Body of pancreas (tissue), 4 donors: Measurements from ENCODE around the gene PLXDC2. TPM values are rescaled to one million over a fixed set of nuclear protein-coding genes. Genes with fewer than 3 reads are reported as not detected.

Experiments used
- ATAC-seq: fragments of 150-250 bp; one replicate; pipeline ENCODE4 v1.9.1; 2016
- DNase-seq, 4 donors: peaks; one replicate each; pipeline ENCODE4 v3.0.0-alpha.2; 2019
- H3K27ac ChIP-seq, 4 donors: fragments of 200-600 bp; sonication (generic); 1 replicate in 3 of 4; 2 replicates in 1 of 4; pipeline versions ENCODE4 v1.5.1 to v1.6.1; 2016 to 2019; ENCODE audit warnings: mild to moderate bottlenecking in 1 of 4, mixed read lengths in 1 of 4, moderate library complexity in 1 of 4
- H3K27me3 ChIP-seq, 2 donors: fragments of 200-600 bp; sonication (generic); one replicate each; pipeline ENCODE4 v1.6.0; 2016; ENCODE audit warnings: mild to moderate bottlenecking in 1 of 2
- H3K36me3 ChIP-seq, 2 donors: fragments of 200-600 bp; sonication (generic); replicated peaks in 1 of 2; 2 replicates each; pipeline ENCODE4 v1.5.1; 2016; ENCODE audit warnings: low read depth in 2 of 2; ENCODE audit not compliant: insufficient read depth in 1 of 2
- H3K4me1 ChIP-seq: fragments of 200-600 bp; sonication (generic); one replicate; pipeline ENCODE4 v1.6.0; 2016
- H3K4me3 ChIP-seq, 2 donors: fragments of 200-600 bp; sonication (generic); 1 replicate in 1 of 2; 2 replicates in 1 of 2; pipeline ENCODE4 v1.5.1; 2016 to 2019
- H3K9me3 ChIP-seq, 3 donors: fragments of 200-600 bp; sonication (generic); 1 replicate in 2 of 3; 2 replicates in 1 of 3; pipeline ENCODE4 v1.5.1; 2016
- POLR2A ChIP-seq, 3 donors: fragments of 450-650 bp; IDR thresholded peaks; one replicate each; pipeline ENCODE4 v1.6.1; 2016; ENCODE audit warnings: antibody characterized with exemption in 3 of 3, mild to moderate bottlenecking in 2 of 3
- WGBS, 2 donors: methylation state at CpG; one replicate each; pipeline ENCODE4 v1.1.5; 2017; 5-methylcytosine and 5-hydroxymethylcytosine counted together
- intact Hi-C: fragments of 100-400 bp; cut with DNase I; formaldehyde crosslinking; loops from one replicate; pipeline ENCODE4 v1.15.1; 2023
- total RNA-seq, 2 donors: library from RNA; depleted of rRNA; stranded (reverse); fragments of >200 nt; gene quantifications; one replicate each; pipeline ENCODE4 v1.1.0, GENCODE V29; 2016
- TF ChIP-seq, protein P1 (sequence below), 7 experiments: fragments of 450-650 bp in 4 of 7; fragments of 200-600 bp in 3 of 7; sonication (generic) in 3 of 7; IDR thresholded peaks; one replicate each; pipeline ENCODE4 v1.5.1; 2016 to 2019; ENCODE audit warnings: antibody characterized with exemption in 7 of 7

PLXDC2 gene
- total RNA-seq, 2 donors from 2014 or later, result 8.2 to 13.5 TPM

DNA sequence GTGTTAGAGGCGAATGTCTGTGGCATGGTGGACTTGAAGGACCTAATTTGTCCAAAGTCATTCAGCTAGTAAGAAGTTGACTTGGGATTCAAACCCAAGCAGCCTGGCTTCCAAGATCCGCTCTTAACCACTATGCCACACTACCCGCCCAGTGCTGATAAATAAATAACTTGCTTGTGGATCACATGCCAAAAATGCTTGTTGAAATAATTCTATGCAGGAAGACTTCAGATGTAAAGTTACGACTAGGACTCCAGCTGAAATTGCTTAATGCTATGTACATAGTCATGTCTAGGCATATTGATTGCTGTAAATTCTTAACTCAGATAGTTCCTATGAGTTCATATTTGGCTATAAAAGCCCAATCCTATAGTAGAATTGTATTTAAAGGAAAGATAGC is 76.0 kb downstream of the PLXDC2 start:
- Histone ChIP-seq H3K27me3 (no peaks in the 10 kb centered on the region), H3K27ac (no peak overlapping the region), H3K9me3 (no peaks in the 10 kb centered on the region), H3K36me3 (no peaks in the 10 kb centered on the region), H3K4me3 (no peak overlapping the region), H3K4me1 (no peaks in the 10 kb centered on the region)
- intact Hi-C loops, result no loop called here
- TF ChIP-seq POLR2A (IDR thresholded peaks at IDR 0.05), result no peak
- TF ChIP-seq, protein P1, sequence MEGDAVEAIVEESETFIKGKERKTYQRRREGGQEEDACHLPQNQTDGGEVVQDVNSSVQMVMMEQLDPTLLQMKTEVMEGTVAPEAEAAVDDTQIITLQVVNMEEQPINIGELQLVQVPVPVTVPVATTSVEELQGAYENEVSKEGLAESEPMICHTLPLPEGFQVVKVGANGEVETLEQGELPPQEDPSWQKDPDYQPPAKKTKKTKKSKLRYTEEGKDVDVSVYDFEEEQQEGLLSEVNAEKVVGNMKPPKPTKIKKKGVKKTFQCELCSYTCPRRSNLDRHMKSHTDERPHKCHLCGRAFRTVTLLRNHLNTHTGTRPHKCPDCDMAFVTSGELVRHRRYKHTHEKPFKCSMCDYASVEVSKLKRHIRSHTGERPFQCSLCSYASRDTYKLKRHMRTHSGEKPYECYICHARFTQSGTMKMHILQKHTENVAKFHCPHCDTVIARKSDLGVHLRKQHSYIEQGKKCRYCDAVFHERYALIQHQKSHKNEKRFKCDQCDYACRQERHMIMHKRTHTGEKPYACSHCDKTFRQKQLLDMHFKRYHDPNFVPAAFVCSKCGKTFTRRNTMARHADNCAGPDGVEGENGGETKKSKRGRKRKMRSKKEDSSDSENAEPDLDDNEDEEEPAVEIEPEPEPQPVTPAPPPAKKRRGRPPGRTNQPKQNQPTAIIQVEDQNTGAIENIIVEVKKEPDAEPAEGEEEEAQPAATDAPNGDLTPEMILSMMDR (IDR thresholded peaks at IDR 0.05), result no peak
- DNase-seq (no peak), ATAC-seq (no peak)
- 45 to 52% methylated on average over 4 of the region's 4 CpGs for WGBS, 2 donors

DNA sequence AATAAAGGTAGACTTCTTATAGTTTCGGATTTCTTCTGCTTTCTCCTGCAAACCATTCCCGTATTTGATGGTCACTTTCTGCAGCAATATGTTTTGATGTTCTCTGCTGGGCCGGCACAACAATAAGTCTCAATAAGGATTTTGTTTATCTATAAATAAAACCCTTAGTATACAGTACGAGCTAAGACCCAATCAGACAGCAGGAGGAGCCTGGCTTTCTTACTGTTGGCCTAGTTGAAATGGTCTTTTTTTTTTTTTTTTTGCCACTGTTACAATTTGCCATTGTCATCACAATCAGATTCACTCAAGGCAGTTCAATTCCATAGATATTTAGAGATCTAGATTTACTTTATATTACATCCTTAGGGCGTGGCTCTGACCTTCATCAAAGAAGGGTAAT is 76.4 kb downstream of the PLXDC2 start:
- DNase-seq, result no peak
- Histone ChIP-seq H3K4me3 (no peak overlapping the region), H3K4me1 (no peaks in the 10 kb centered on the region), H3K27ac (no peak overlapping the region), H3K36me3 (no peaks in the 10 kb centered on the region), H3K27me3 (no peaks in the 10 kb centered on the region), H3K9me3 (no peaks in the 10 kb centered on the region)
- WGBS, 2 donors, result 47 to 50% methylated on average over 5 of the region's 5 CpGs
- TF ChIP-seq, protein P1 (IDR thresholded peaks at IDR 0.05), result no peak
- TF ChIP-seq POLR2A (IDR thresholded peaks at IDR 0.05), result no peak
- ATAC-seq, result no peak
- intact Hi-C loops, result no loop called here

DNA sequence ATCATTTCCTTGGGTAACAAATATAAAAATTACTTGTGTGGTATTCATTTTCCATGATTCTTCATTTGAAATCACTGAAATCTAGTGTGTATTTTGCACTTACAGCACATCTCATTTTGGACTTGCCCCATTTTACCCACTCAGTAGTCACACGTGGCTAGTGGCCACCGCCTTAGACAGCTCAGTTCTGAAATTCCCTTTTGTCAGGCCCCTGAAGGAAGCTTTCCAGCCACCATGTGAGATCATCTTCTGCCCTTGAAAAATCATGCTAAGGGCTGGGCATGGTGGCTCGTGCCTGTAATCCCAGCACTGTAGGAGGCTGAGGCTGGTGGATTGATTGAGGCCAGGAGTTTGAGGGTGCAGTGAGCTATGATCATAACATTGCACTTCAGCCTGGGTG is 79.3 kb downstream of the PLXDC2 start:
- TF ChIP-seq POLR2A (IDR thresholded peaks at IDR 0.05), result no peak
- TF ChIP-seq, protein P1 (IDR thresholded peaks at IDR 0.05), result no peak
- no peak for ATAC-seq

DNA sequence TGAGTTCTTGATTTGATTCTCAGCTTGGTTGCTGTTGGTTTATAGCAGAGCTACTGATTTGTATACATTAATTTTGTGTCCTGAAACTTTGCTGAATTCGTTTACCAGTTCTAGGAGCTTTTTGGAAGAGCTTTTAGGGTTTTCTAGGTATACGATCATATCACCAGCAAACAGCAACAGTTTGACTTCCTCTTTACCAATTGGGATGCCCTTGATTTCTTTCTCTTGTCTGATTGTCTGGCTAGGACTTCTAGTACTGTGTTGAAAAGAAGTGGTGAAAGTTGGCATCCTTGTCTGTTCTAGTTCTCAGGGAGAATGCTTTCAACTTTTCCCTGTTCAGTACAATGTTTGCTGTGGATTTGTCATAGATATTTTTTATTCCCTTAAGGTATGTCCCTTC is 86.2 kb downstream of the PLXDC2 start:
- H3K27me3 ChIP-seq, result no peaks in the 10 kb centered on the region
- no peaks in the 10 kb centered on the region for H3K4me1 ChIP-seq
- DNase-seq, result no peak
- WGBS, 2 donors, result 33 to 40% methylated on average over 2 of the region's 2 CpGs
- no peak overlapping the region for H3K27ac ChIP-seq
- intact Hi-C loops, result no loop called here
- H3K9me3 ChIP-seq, result no peaks in the 10 kb centered on the region
- TF ChIP-seq, protein P1 (IDR thresholded peaks at IDR 0.05), result no peak
- no peak for TF ChIP-seq POLR2A (IDR thresholded peaks at IDR 0.05)
- no peak overlapping the region for H3K4me3 ChIP-seq
- no peaks in the 10 kb centered on the region for H3K36me3 ChIP-seq
- ATAC-seq, result no peak

More for the DNA sequence above, 79.3 kb downstream of the PLXDC2 start:
- no peak overlapping the region for H3K4me3 ChIP-seq
- H3K9me3 ChIP-seq, result no peaks in the 10 kb centered on the region
- no peaks in the 10 kb centered on the region for H3K36me3 ChIP-seq
- no peak for DNase-seq
- no peaks in the 10 kb centered on the region for H3K4me1 ChIP-seq
- no peaks in the 10 kb centered on the region for H3K27me3 ChIP-seq
- no peak overlapping the region for H3K27ac ChIP-seq
- 65 to 72% methylated on average over 3 of the region's 3 CpGs for WGBS, 2 donors
- intact Hi-C loops, result no loop called here

DNA sequence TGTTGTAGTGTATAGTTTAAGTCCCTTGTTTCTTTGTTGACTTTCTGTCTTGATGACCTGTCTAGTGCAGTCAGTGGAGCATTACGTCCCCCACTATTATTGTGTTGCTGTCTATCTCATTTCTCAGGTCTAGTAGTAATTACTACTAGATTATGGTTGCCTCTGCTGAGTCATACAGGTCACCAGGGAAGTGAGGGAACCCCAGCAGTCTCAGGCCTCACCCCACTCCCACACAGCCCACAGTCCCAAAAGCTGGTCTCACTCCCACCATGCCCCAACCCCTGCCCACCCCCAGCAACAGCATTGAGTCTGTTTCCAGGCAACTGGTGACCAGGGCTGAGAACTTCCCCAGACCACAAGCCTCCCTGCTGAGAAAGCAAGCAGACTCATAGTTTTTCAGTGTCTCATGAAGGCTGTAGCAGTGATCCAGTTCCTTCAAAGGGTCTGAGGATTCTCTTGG is 88.0 kb downstream of the PLXDC2 start:
- 45 to 64% methylated on average over 1 of the region's 1 CpG for WGBS, 2 donors
- Histone ChIP-seq H3K27me3 (no peaks in the 10 kb centered on the region), H3K9me3 (no peaks in the 10 kb centered on the region), H3K4me1 (no peaks in the 10 kb centered on the region), H3K36me3 (no peaks in the 10 kb centered on the region), H3K27ac (no peak overlapping the region), H3K4me3 (no peak overlapping the region)
- intact Hi-C loops, result no loop called here
- ATAC-seq, result no peak
- TF ChIP-seq, protein P1 (IDR thresholded peaks at IDR 0.05), result no peak
- TF ChIP-seq POLR2A (IDR thresholded peaks at IDR 0.05), result no peak
- no peak for DNase-seq
